Endothelial cell of umbilical vein (primary cell): Measurements from ENCODE around the gene GRK5. TPM values are rescaled to one million over a fixed set of nuclear protein-coding genes. Genes with fewer than 3 reads are reported as not detected.

ENCODE experiments used
- BruUV-seq: library from RNA; stranded (reverse); fragments of 400-500 nt; replicated peaks from 2 replicates; lab custom pipeline; 2021; lab: Mats Ljungman, UMichigan
- CTCF ChIA-PET: fragments of 300-600, 350-600 bp; sonication (Branson Sonifier 250); formaldehyde crosslinking; loops from one replicate; lab custom pipeline; 2021; ENCODE audit warnings: antibody characterized with exemption, inconsistent platforms; lab: Charles Lee
- POLR2A ChIA-PET: fragments of 300-600, 350-600 bp; sonication (Branson Sonifier 250); formaldehyde crosslinking; loops from one replicate; lab custom pipeline; 2021; ENCODE audit warnings: antibody characterized with exemption, inconsistent platforms; lab: Charles Lee
- DNase-seq: peaks from one replicate; pipeline ENCODE4 v3.0.0-alpha.2; 2011; ENCODE audit warnings: low read depth, low spot score
- FAIRE-seq: peaks from 2 replicates; lab custom pipeline; 2011; peaks lifted over from hg19 to GRCh38; lab: Jason Lieb, UNC
- H2AFZ ChIP-seq: 2 replicates; pipeline ENCODE4 v1.6.0; 2012; ENCODE audit warnings: low read depth, low read length, control low read depth, inconsistent platforms
- H3K27ac ChIP-seq: 2 replicates; pipeline ENCODE4 v1.5.1; 2011; ENCODE audit warnings: low read depth, mild to moderate bottlenecking, control low read depth, low read length, moderate library complexity; ENCODE audit not compliant: insufficient read depth
- H3K27me3 ChIP-seq, 2 experiments: 2 replicates each; pipeline versions ENCODE4 v1.6.0 to v1.6.1; 2011; ENCODE audit warnings: low read length in 2 of 2, mixed read lengths in 1 of 2; ENCODE audit not compliant: control insufficient read depth in 2 of 2, insufficient read depth in 2 of 2
- H3K36me3 ChIP-seq, 2 experiments: 2 replicates in 1 of 2; 3 replicates in 1 of 2; pipeline ENCODE4 v1.5.1; 2011; ENCODE audit warnings: low read length in 2 of 2, mild to moderate bottlenecking in 1 of 2, moderate library complexity in 1 of 2; ENCODE audit not compliant: control insufficient read depth in 2 of 2, insufficient read depth in 2 of 2; ENCODE audit errors: extremely low read depth in 1 of 2
- H3K4me1 ChIP-seq: 3 replicates; pipeline ENCODE4 v1.5.1; 2011; ENCODE audit warnings: mild to moderate bottlenecking, low read length; ENCODE audit not compliant: control insufficient read depth, insufficient read depth; ENCODE audit errors: extremely low read depth
- H3K4me2 ChIP-seq: 2 replicates; pipeline ENCODE4 v1.6.1; 2011; ENCODE audit warnings: low read length, control low read depth, mixed read lengths; ENCODE audit not compliant: insufficient read depth
- H3K4me3 ChIP-seq, 3 experiments: fragments of 200-600 bp in 1 of 3; sonication (generic), shearing (Covaris generic) in 1 of 3; replicated peaks in 1 of 3; 2 replicates each; pipeline ENCODE4 v1.5.1; 2011 to 2016; ENCODE audit warnings: control low read depth in 3 of 3, low read length in 3 of 3, mild to moderate bottlenecking in 2 of 3, inconsistent platforms in 1 of 3, low read depth in 1 of 3, moderate library complexity in 1 of 3; ENCODE audit not compliant: insufficient read depth in 1 of 3
- H3K79me2 ChIP-seq: 2 replicates; pipeline ENCODE4 v1.6.0; 2012; ENCODE audit warnings: low read length, inconsistent platforms; ENCODE audit not compliant: control insufficient read depth, insufficient read depth
- H3K9ac ChIP-seq: replicated peaks from 2 replicates; pipeline ENCODE3; 2011; ENCODE audit warnings: low read length, control low read depth; ENCODE audit not compliant: insufficient read depth; ENCODE audit errors: extremely low read depth
- H3K9me1 ChIP-seq: replicated peaks from 3 replicates; pipeline ENCODE4 v1.6.0; 2011; ENCODE audit warnings: mild to moderate bottlenecking, low read length; ENCODE audit not compliant: control insufficient read depth, insufficient read depth; ENCODE audit errors: extremely low read depth
- H3K9me3 ChIP-seq: replicated peaks from 2 replicates; pipeline ENCODE4 v1.5.1; 2012; ENCODE audit warnings: low read length, inconsistent platforms; ENCODE audit not compliant: control insufficient read depth, insufficient read depth
- H4K20me1 ChIP-seq: replicated peaks from 2 replicates; pipeline ENCODE3; 2011; ENCODE audit warnings: mild to moderate bottlenecking, low read length; ENCODE audit not compliant: control insufficient read depth, insufficient read depth; ENCODE audit errors: extremely low read depth
- CTCF ChIP-seq, 2 donors: IDR thresholded peaks; 1 replicate in 1 of 2; 2 replicates in 1 of 2; pipeline ENCODE4 v1.5.1; 2011; ENCODE audit warnings: low read length in 2 of 2, mild to moderate bottlenecking in 2 of 2, moderate library complexity in 2 of 2, control low read depth in 1 of 2, inconsistent platforms in 1 of 2, low read depth in 1 of 2; ENCODE audit not compliant: insufficient read depth in 1 of 2; ENCODE audit errors: extremely low read depth in 1 of 2
- FOS ChIP-seq: IDR thresholded peaks from 2 replicates; pipeline ENCODE4 v1.6.1; 2011; ENCODE audit warnings: mild to moderate bottlenecking, low read length, moderate library complexity, borderline replicate concordance; ENCODE audit not compliant: insufficient read depth
- MAX ChIP-seq: IDR thresholded peaks from 2 replicates; pipeline ENCODE4 v1.6.1; 2011; ENCODE audit not compliant: insufficient read depth, insufficient read length
- MYC ChIP-seq: IDR thresholded peaks from one replicate; pipeline ENCODE4 v1.6.1; 2011; ENCODE audit warnings: mild to moderate bottlenecking, low read depth, low read length
- POLR2AphosphoS5 ChIP-seq: IDR thresholded peaks from 2 replicates; pipeline ENCODE4 v1.6.1; 2012; ENCODE audit warnings: low read depth, mild to moderate bottlenecking, control low read depth, low read length, moderate library complexity; ENCODE audit not compliant: insufficient read depth
- dilution Hi-C: fragments of 300-500 bp; cut with MboI; formaldehyde crosslinking; loops from one replicate; pipeline ENCODE4 v1.15.0; 2019; ENCODE audit warnings: low sequenced_read_pairs; ENCODE audit not compliant: extremely low pct_ligation_motif_present
- intact Hi-C: fragments of 100-400 bp; cut with micrococcal nuclease; formaldehyde crosslinking; loops from one replicate; pipeline ENCODE4 v1.10.0; 2022
- polyA plus RNA-seq, 4 experiments: library from polyadenylated mRNA; depleted of rRNA in 3 of 4; stranded (reverse) in 3 of 4; unstranded in 1 of 4; fragments of >200 nt; gene quantifications; 2 replicates each; pipeline versions ENCODE4 v1.2.1 to v1.2.3, GENCODE V29; 2011 to 2012; ENCODE audit warnings: missing spikeins in 1 of 4
- total RNA-seq: library from RNA; stranded (reverse); gene quantifications from 2 replicates; pipeline ENCODE4 v1.2.3, GENCODE V29; 2021

GRK5 gene
- total and polyA plus RNA-seq, 2 donors (not counting 3 experiments of a cell fraction or from before 2014, with no cell fraction given) = 13.1 to 29.5 TPM

GRCh38 chr10:119489991-119490326 is 282.6 kb downstream of the GRK5 start:
- peak overlapping the region; percentile 82 for H3K4me2 ChIP-seq
- no peaks in the 10 kb centered on the region for H3K9me1 ChIP-seq
- no peaks in the 10 kb centered on the region for H3K27me3 ChIP-seq
- TF ChIP-seq MAX (no peak), MYC (no peak), POLR2AphosphoS5 (no peak), FOS (no peak), CTCF (IDR thresholded peaks at IDR 0.05; ENCODE audit: extremely low read depth in 1 of 2, insufficient read depth in 1 of 2, low read depth in 1 of 2, low read length in 2 of 2) (no peak)
- no peaks in the 10 kb centered on the region for H3K9me3 ChIP-seq
- BruUV-seq = no TSS peak
- H3K4me3 ChIP-seq = no peak overlapping the region
- no peaks in the 10 kb centered on the region for H3K4me1 ChIP-seq
- intact Hi-C loops (loop anchor here (1.0 to 5.0 kb wide), 5 partner anchors 43 to 413 kb away; no protein-coding TSS in a partner anchor), dilution Hi-C loops (no loop called here)
- no peaks in the 10 kb centered on the region for H3K79me2 ChIP-seq
- H4K20me1 ChIP-seq = no peaks in the 10 kb centered on the region
- POLR2A ChIA-PET = interaction anchor here (0.5 to 0.6 kb wide), 2 partner anchors 29 to 520 kb away, joined by 3 to 4 read pairs; no protein-coding TSS in a partner anchor
- H3K27ac ChIP-seq = no peak overlapping the region
- H2AFZ ChIP-seq = peak overlapping the region; percentile 96
- H3K9ac ChIP-seq = no peak overlapping the region
- no peaks in the 10 kb centered on the region for H3K36me3 ChIP-seq
- CTCF ChIA-PET = interaction anchor here (0.6 to 2.9 kb wide), 46 partner anchors 10 to 419 kb away, joined by 3 to 65 read pairs (median 4); partner anchors contain the start of genes GRK5, RGS10 and SFXN4
- FAIRE-seq = no peak
- DNase-seq = no peak
